Mesenteric fat pad (tissue), 1 donor: ENCODE data around the gene NIPBL. TPM values are rescaled to one million over a fixed set of nuclear protein-coding genes. Genes with fewer than 3 reads are reported as not detected.
"Not testable (repeated sequence)": the region's sequence is repeated elsewhere in the genome, so short reads cannot be mapped to it uniquely, and the experiment has no call there.

Experiments
- DNase-seq: peaks from one replicate; pipeline ENCODE4 v3.0.0-alpha.2; 2020; ENCODE audit warnings: low spot score
- total RNA-seq: library from RNA; stranded (reverse); fragmentation: NEBNext Ultra II Directional; extraction: Animal tissue kit (Norgen Biotek cat#: 25700); gene quantifications from one replicate; pipeline ENCODE4 v1.2.1, GENCODE V29; 2021
- donor health status: DM: yes; HTN: yes; CAD: no.

NIPBL gene
- total RNA-seq, 1 donor from 2014 or later, result 57.3 TPM

DNA sequence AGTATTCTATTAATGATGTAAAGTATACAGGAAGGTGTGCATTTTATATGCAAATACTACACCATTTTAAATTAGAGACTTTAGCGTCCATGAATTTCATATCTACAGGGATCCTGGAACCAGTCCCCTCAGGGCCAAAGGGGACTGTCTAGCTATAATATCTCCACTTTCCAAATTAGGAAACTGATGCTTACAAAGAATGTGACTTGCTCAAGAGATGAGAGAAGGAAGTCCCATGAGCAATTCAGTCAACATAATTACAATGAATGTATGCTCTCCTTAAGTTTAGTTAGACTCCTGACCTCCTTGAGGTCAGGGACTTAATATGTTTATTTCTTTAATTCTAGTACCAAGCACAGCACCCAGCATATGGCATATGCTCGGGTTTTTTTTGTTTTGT, 23.7 kb downstream of the NIPBL start:
- no peak for DNase-seq

DNA sequence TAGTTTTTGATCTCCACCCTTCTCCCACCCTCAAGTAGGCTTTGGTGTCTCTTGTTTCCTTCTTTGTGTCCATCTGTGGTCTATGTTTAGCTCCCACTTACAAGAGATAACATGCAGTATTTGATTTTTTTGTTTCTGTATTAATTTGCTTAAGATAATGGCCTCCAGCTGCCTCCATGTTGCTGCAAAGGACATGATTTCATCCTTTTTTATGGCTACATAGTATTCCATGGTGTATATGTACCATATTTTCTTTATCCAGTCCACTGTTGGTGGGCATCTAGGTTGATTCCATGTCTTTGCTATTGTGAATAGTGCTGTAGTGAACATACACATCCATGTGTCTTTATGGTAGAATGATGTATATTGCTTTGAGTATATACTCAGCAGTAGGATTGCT, 24.5 kb downstream of the NIPBL start:
- not testable (repeated sequence) for DNase-seq

DNA sequence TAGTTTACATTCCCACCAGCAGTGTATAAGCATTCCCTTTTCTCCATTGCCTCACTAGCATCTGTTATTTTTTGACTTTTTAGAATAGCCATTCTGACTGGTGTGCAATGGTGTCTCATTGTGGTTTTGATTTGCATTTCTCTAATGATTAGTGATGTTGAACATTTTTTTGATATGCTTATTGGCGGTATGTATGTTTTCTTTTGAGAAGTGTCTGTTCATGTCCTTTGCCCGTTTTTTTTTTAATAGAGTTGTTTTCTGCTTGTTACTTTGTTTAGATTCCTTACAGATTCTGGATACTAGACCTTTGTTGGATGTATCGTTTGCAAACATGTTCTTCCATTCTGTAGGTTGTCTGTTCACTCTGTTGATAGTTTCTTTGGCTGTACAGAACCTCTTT, 25.3 kb downstream of the NIPBL start:
- DNase-seq, result no peak

DNA sequence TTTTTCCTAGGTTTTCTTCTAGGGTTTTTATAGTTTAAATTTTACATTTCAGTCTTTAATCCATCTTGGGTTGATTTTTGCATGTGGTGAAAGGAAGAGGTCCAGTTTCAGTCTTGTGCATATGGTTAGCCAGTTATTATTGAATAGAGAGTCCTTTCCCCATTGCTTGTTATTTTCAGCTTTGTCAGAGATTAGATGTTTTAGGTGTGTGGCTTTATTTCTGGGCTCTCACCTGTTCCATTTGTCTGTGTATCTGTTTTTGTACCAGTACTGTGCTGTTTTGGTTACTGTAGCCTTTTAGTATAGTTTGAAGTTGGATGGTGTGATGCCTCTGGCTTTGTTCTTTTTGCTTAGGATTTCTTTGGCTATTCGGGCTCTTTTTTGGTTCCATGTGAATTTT, 25.8 kb downstream of the NIPBL start:
- no peak for DNase-seq

DNA sequence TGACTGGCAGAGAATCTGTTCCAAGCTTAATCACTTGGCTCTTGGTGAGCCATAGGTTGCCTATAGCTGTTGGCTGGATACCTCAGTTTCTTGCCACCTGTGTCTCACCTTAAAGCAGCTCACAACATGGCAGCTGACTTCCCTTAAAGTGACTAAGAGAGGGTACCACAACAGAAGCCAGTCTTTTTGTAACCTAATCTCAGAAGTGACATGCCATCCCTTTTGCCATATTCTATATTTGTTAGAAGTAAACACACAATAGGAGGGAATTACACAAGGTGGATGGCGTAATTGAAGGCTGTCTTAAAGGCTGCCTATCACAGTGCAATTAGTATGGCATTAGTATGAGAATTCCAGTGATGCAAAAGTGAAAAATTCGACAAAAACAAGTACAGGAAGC, 28.1 kb downstream of the NIPBL start:
- no peak for DNase-seq

DNA sequence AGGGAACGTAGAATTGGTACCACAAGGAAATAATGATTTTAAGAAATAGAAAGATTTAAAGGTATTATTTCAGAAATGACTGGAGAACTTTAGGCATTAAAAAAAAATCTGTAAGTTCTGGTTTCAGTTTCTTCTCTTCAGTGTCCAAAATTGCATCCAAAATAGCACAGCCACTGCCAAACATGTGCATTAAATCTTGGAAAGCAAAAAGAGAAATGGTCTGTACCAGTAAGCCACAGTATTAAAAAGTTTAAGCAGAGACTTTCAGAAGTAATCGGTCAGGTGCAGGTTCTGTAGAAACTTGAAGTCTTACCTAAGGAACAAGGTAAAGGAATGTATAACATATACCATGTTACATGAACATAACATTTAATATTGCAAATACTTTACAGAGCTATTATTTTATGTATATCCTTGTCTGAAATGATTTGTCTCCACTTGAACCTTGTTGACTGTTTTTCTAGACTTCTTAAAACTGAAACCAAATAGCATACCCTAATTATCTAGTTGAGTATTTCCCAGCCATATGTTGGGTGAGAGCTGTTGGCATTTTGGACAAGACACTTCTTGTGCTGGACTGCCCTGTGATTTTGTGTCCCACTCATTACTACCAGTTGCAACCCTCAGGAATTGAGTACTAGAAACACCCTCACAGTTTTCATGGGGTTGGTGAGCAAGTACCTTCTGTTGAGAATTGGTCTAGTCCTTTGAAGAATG, 32.1 kb downstream of the NIPBL start:
- no peak for DNase-seq

DNA sequence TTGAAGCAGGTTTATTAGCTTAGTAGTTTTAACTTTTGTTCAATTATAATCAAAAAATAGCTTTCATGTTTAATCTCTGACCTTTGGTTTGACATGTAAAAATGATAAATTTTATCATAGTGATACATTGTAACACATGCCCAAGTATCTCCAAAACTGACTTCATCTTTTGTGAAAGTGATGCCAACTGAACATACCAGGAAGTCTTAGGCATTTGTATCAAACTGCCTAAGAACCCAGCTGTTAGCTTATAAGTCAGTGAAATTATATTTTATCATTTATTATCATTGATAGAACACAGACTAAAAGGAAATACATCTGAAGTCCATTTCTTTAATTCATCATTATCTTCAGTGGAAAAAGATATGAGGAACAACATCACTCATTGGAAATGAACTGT, 39.1 kb downstream of the NIPBL start:
- no peak for DNase-seq

DNA sequence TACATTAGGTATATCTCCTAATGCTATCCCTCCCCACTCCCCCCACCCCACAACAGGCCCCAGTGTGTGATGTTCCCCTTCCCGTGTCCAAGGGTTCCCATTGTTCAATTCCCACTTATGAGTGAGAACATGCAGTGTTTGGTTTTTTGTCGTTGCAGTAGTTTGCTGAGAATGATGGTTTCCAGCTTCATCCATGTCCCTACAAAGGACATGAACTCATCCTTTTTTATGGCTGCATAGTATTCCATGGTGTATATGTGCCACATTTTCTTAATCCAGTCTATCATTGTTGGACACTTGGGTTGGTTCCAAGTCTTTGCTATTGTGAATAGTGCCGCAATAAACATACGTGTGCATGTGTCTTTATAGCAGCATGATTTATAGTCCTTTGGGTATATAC, 40.0 kb downstream of the NIPBL start:
- DNase-seq, result not testable (repeated sequence)

DNA sequence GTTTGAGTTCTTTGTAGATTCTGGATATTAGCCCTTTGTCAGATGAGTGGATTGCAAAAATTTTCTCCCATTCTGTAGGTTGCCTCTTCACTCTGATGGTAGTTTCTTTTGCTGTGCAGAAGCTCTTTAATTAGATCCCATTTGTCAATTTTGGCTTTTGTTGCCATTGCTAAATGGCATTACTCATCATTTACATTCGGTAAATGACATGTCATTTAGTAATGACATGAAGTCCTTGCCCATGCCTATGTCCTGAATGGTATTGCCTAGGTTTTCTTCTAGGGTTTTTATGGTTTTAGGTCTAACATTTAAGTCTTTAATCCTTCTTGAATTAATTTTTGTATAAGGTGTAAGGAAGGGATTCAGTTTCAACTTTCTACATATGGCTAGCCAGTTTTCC, 40.8 kb downstream of the NIPBL start:
- not testable (repeated sequence) for DNase-seq

DNA sequence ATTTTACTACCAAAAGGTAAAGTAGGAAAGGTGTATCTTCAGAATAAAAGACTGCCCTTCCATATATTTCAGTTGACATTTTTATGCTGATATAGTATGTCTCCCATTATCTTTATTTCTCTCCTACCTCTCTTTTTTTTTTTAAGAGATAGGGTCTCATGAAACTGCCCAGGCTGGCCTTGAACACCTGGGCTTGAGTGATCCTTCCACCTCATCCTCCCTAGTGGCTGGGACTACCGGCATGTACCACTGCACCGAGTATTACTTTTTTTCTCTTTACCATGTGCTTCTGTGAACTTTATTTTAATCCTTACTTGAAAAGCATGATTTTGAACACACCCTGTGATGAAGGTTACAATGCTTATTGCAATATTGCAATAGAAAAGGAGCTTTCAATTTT, 42.7 kb downstream of the NIPBL start:
- no peak for DNase-seq

DNA sequence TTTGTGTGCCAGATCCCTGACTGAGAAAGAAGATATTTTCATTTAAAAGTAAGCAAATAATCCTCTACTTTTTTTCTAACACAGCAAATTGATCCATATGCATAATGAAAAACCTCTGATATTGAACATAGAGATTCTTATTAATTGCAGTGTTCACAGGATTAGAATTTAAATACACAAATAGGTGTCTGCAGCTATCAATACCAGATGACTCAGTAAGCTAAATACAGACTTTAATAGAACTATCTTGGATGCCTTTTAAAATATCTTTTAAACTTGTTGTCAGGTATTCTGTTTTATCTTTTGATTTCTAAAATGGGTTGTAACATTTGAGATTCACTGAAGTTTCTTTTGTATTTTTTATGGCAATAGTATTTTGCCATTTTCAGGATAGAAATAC, 43.1 kb downstream of the NIPBL start:
- no peak for DNase-seq

DNA sequence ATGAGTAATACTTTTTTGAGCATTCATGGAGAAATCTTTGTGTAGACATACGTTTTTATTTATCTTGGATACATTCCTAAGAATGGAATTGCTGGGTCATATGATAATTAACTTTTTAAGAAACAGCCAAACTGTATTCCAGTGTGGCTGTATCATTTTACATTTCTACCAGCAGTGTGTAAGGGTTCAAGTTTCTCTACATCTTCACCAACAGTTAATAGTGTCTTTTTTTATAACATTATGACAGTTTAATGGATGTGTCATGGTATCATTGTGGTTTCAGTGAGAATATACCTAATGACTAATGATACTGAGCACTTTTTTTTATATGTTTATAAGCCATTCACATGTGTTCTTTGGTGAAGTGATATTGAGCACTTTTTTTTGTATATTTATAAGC, 52.4 kb downstream of the NIPBL start:
- no peak for DNase-seq

DNA sequence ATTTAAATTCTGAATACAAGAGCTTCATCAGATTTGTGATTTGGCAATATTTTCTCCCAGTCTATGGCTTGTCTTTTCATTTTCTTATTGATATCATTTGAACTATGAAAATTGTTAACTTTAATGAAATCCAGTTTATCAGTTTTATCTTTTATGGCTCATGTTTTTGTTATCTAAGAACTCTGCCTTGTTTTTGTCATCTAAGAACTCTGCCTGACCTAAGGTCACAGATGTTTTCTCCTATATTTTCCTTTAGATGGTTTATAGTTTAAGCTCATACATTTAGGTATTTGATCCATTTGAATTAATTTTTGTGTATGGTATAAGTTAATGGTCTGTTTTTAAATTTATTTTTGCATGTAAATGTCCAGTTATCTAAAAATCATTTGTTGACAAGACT, 52.9 kb downstream of the NIPBL start:
- DNase-seq, result no peak

DNA sequence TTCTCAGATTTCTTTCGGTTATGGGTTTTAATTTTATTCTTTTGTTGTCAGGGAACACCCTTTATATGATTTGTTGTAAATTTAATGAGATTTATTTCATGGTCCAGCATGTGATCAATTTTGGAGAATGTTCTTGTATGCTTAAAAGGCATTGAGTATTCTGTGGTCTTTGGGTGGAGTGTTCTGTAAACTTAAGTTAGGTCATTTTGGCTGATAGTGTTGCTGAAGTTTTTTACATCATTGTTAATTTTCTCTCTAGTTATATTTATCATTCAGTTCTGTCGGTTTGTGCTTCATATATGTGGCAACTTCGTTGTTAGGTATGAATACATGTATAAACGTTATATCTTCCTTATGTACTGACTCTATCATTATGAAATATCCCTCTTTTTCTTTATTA, 55.5 kb downstream of the NIPBL start:
- DNase-seq, result no peak

DNA sequence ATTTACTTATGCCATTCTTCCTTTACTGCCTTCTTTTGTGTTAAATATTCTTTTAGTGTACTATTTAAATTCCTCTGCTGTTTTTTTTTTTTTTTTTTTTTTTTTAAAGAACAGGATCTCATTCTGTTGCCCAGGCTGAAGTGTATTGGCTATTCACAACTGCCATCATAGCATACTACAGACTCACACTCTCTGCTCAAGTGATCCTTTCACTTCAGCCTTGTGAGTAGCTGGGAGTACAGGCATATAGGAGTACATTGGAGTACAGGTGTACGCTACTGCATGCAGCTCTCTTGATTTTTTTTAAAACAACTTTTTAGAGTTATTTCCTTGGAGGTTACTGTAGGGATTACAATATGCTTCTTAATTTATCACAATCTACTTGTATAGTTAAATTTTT, 56.1 kb downstream of the NIPBL start:
- no peak for DNase-seq

DNA sequence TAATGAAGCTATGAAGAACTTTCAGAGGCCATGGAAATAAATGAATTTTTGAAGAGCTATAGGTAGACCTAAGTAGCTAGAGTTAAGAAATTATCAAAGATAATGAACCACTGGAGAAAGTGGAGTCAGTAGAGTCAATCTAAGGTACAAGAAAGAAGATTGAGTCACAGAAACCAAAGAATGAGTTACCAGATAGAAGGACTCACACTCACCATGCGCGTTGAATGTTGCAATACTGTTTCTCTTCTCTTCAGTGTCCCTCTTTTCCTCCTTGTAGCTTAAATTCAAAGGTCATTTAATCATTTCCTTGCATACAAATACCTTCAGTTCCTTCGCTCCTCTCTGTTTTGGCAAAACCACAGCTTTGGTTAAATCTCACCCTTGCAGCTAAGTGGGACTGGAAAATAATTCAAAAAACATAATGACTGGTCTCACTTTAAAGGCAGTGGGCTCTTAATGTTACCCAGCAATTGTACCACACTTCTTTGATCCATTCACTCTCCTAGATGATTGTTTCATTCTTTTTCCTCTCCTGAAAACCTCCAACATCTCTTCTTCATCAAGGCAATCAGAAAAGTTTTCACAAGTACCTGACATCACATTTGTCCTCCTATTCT, 58.3 kb downstream of the NIPBL start:
- DNase-seq, result no peak

DNA sequence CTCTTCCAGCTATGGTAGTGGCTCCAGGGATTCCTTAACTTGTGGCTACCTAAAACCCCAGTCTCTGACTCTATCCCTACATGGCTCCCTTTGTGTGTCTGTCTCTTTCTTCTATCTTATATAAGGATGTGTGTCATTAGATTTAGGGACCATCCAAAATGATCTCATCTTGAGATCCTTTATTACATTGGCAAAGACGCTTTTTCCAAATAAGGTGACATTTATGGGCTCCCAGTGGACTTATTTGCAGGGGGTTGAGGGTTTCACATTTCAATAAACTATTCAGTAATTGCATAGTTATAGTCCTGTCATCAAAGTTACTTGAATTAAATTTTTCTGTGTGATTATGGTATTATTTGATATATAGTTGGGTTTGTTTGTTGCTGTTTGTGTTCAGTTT, 59.2 kb downstream of the NIPBL start:
- no peak for DNase-seq

DNA sequence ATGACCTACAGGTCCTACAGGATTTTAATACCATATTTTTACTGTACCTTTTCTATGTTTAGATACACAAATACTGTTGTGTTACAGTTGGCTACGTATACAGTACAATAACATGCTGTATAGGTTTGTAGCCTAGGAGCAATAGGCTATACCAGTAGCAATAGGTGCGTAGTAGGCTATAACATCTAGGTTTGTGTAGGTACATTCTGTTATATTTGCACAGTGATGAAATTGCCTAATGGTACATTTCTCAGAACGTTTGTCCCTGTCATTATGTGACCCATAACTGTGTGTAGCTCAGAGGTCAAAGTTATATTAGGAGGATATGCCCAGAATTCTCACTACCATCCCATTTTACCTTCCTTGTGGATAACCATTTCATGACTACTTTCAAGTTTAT, 59.7 kb downstream of the NIPBL start:
- DNase-seq, result no peak

DNA sequence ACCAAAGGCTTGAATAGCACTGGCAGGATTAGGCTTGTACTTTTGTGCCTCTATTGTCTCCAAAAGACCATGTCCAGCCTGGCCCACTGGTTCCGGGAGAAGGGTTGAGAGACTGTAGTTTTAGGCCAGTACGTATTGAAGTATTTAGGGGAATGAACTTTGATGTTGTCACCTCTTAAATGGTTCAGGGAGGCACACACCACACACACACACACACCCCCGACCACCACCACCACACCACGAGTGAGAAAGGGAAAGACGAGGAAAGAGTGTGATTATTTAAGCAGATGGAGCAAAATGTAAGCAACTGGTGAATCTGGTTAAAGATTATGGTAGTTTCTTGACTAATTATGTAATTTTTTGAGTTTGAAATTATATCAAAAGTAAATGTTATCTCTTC, 61.6 kb downstream of the NIPBL start:
- DNase-seq, result no peak

DNA sequence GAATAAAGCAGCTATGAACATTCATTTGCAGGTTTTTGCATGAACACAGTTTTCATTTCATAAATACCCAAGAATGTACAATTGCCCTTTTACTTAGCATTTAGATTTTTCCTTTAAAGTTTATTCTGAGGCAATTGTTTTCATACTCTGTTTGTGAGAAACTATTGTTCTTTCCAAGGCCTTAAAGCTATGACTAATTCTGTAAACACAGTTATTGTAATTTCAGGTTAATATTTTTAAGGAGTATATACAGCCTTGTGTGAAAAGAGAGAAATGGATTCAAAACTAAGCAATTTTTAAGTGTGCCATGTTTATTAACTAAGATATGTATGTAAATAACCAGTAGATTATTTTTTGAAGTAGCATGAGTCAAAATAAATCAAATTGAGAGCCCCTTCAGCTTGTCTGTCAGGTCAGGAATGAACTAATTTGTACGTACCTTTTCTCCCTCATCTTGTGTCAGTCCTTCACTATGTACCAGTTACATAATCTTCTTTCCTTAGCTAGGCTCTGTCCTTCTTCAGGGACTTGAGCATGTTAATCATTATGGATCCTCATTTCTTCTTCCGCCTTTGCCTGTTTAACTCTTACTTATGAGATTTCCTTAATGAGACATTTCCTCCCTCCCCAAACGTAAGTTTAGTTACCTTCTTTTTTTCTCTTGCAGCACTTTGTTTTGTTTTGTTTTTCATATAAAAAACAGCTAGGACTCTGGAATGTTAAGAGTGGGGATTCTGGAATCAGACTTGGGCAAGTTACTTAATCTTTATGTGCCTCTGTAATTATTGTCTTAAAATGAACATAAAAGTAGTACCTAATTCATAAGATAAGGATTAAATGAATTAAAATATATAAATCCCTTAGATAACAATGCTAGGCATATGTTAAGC, 63.6 kb downstream of the NIPBL start:
- DNase-seq, result no peak

DNA sequence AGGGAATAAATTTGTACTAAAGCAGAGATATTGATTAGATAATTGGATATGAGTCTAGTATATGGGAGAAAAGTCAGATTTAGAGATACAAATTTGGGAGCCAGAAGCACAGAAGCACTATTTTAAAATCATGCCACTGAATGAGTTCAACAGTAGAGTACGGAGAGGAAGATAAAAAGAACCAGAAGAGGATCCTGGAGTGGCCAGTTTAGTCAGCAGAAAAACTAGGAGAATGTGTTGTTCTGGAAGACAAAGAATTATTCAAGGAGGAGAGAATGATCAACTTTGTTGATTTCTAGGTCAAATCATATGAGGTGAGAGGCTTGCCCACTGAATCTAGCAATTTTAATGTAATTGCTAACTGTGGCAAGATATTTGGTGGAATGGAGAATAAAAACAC, 67.0 kb downstream of the NIPBL start:
- DNase-seq, result no peak

DNA sequence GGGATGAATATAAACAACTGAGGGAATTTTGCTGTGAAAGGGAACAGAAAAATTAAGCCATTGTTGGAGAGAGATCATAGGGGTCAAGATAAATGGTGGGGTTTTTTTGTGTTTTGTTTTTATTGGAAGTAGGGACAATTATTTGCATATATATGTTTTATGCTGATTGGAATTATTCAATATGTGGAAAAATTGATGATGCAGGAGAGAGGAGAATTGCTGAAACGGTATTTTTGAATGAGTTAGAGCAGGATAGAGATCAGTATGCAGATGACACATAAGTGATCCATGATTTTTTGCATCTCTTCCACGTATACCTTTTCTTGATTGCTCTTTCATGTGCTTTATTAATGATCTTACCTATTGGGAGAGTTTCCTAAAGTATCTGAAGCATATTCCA, 67.5 kb downstream of the NIPBL start:
- no peak for DNase-seq
